Thymus (tissue), 11 donors: ENCODE results near the gene OLFM2. TPM values are rescaled to one million over a fixed set of nuclear protein-coding genes. Genes with fewer than 3 reads are reported as not detected.
A peak's percentile ranks its signal among the peaks of the same experiment; 100 is the strongest.

Source experiments
- DNase-seq, 9 donors: peaks; one replicate each; pipeline ENCODE4 v3.0.0-alpha.2; 2013; ENCODE audit warnings: low spot score in 9 of 9, low read depth in 6 of 9, missing footprints in 1 of 9
- H3K27ac ChIP-seq, 2 donors: one replicate each; pipeline ENCODE4 v1.5.1; 2013; ENCODE audit warnings: control low read depth in 1 of 2, low read depth in 1 of 2, low read length in 1 of 2, mild to moderate bottlenecking in 1 of 2, moderate library complexity in 1 of 2
- H3K27me3 ChIP-seq, 2 donors: one replicate each; pipeline ENCODE4 v1.5.1; 2013; ENCODE audit warnings: low read length in 1 of 2; ENCODE audit not compliant: control insufficient read depth in 2 of 2, insufficient read depth in 1 of 2
- H3K36me3 ChIP-seq, 2 donors: one replicate each; pipeline ENCODE4 v1.5.1; 2013; ENCODE audit warnings: low read length in 1 of 2, mild to moderate bottlenecking in 1 of 2, moderate library complexity in 1 of 2; ENCODE audit not compliant: control insufficient read depth in 2 of 2, insufficient read depth in 2 of 2
- H3K4me1 ChIP-seq, 2 donors: one replicate each; pipeline ENCODE4 v1.5.1; 2013; ENCODE audit warnings: low read length in 2 of 2; ENCODE audit not compliant: control insufficient read depth in 2 of 2, insufficient read depth in 2 of 2
- H3K4me3 ChIP-seq, 2 donors: one replicate each; pipeline ENCODE4 v1.5.1; 2013; ENCODE audit warnings: low read length in 2 of 2, control low read depth in 1 of 2, mild to moderate bottlenecking in 1 of 2
- H3K9me3 ChIP-seq, 2 donors: one replicate each; pipeline ENCODE4 v1.5.1; 2013; ENCODE audit warnings: low read length in 1 of 2, mild to moderate bottlenecking in 1 of 2; ENCODE audit not compliant: control insufficient read depth in 2 of 2, insufficient read depth in 1 of 2
- WGBS: extraction: QIAGEN DNeasy Blood & Tissue Kit; methylation state at CpG from one replicate; pipeline ENCODE4 v1.1.7; 2013; 5-methylcytosine and 5-hydroxymethylcytosine counted together
- polyA plus RNA-seq: library from polyadenylated mRNA; stranded (reverse); fragments of 200-250 nt; gene quantifications from one replicate; pipeline ENCODE4 v1.2.3, GENCODE V29; 2013
- total RNA-seq: library from RNA; stranded (reverse); fragments of 120-200 nt; gene quantifications from one replicate; pipeline ENCODE4 v1.2.4, GENCODE V29; 2013
- donor health status: healthy.

Gene OLFM2
- total and polyA plus RNA-seq, 2 donors = 10.4 to 14.3 TPM

- no peak for DNase-seq
- peaks cover 0 to 2% of the 10 kb centered on the region in 2 donors for H3K27me3 ChIP-seq
- no peak overlapping the region for H3K4me3 ChIP-seq
- no peak overlapping the region for H3K27ac ChIP-seq
- H3K4me1 ChIP-seq = peaks cover 0 to 9% of the 10 kb centered on the region in 2 donors
- H3K9me3 ChIP-seq = no peaks in the 10 kb centered on the region
- 94% methylated on average over 10 of the region's 10 CpGs for WGBS
- no peaks in the 10 kb centered on the region for H3K36me3 ChIP-seq
These were observed 58.4 kb downstream of the OLFM2 start for GRCh38 chr19:9877780-9878510.

DNA sequence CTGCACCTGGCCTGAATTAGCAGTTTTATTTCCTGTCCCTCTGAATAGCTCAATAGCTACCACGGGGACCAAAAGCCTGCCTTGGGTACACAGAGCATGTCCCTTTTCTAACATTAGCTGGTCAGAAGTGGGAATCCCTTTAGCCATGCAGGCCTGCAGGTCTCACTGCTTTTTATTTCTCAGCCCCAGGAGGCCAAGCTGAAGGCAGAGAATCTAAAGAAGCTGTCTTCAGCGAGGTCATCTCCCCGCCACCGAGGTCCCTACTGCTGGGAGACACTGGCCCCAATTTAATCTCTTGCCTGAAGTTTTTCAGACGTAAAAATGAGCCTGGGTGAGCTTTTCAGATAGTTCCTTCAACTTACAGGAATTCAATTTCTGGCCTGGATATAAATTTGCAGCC is 60.5 kb downstream of the OLFM2 start:
- Histone ChIP-seq H3K9me3 (no peaks in the 10 kb centered on the region), H3K36me3 (no peaks in the 10 kb centered on the region), H3K4me3 (no peak overlapping the region), H3K27ac (no peak overlapping the region), H3K4me1 (peaks cover 0 to 8% of the 10 kb centered on the region in 2 donors), H3K27me3 (peaks cover 0 to 2% of the 10 kb centered on the region in 2 donors)
- WGBS = 92% methylated on average over 5 of the region's 5 CpGs
- DNase-seq = no peak

- no peak for DNase-seq
- Histone ChIP-seq H3K4me1 (peaks cover 0 to 3% of the 10 kb centered on the region in 2 donors), H3K4me3 (no peak overlapping the region), H3K27ac (no peak overlapping the region), H3K27me3 (peaks cover 0 to 2% of the 10 kb centered on the region in 2 donors), H3K36me3 (no peaks in the 10 kb centered on the region), H3K9me3 (no peaks in the 10 kb centered on the region)
- 76% methylated on average over 13 of the region's 13 CpGs for WGBS
These were observed 61.2 kb downstream of the OLFM2 start for GRCh38 chr19:9875031-9875627.

DNA sequence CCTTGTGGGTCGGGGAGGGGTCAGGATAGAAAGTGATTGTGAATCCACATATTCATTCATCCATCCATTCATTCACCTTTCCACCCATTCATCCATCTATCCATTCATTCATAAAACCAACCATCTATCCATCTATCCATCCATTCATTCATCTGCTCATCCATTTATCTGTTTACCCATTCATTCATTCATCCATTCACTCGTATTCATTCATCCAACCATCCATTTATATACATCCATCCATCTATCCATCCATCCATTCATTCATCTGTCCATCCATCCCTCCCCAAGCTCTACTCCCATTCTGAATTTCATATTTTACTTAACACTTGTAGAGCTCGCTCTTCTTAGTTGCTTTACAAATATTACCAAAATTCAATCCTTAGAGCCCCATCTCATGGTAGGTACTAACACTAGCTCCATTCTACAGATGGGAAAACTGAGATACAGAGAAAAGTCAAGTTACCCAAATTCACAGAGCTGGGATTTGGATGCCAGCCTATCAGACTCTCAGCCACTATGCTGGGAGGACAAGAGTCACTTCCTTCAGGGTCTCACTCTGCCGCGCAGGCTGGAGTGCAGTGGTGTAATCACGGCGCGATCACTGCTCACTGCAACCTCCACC is 63.6 kb downstream of the OLFM2 start:
- Histone ChIP-seq H3K36me3 (no peaks in the 10 kb centered on the region), H3K4me3 (no peak overlapping the region), H3K27me3 (peaks cover 0 to 2% of the 10 kb centered on the region in 2 donors), H3K4me1 (peaks cover 0 to 4% of the 10 kb centered on the region in 2 donors), H3K27ac (no peak overlapping the region), H3K9me3 (no peaks in the 10 kb centered on the region)
- no peak for DNase-seq
- 97% methylated on average over 8 of the region's 8 CpGs for WGBS

GRCh38 chr19:9871626-9872338 is 64.5 kb downstream of the OLFM2 start:
- Histone ChIP-seq H3K4me3 (no peak overlapping the region), H3K9me3 (no peaks in the 10 kb centered on the region), H3K27ac (no peak overlapping the region), H3K27me3 (peaks cover 0 to 2% of the 10 kb centered on the region in 2 donors), H3K36me3 (no peaks in the 10 kb centered on the region), H3K4me1 (peaks cover 6 to 14% of the 10 kb centered on the region in 2 donors)
- DNase-seq = no peak
- WGBS = 84% methylated on average over 16 of the region's 16 CpGs

DNA sequence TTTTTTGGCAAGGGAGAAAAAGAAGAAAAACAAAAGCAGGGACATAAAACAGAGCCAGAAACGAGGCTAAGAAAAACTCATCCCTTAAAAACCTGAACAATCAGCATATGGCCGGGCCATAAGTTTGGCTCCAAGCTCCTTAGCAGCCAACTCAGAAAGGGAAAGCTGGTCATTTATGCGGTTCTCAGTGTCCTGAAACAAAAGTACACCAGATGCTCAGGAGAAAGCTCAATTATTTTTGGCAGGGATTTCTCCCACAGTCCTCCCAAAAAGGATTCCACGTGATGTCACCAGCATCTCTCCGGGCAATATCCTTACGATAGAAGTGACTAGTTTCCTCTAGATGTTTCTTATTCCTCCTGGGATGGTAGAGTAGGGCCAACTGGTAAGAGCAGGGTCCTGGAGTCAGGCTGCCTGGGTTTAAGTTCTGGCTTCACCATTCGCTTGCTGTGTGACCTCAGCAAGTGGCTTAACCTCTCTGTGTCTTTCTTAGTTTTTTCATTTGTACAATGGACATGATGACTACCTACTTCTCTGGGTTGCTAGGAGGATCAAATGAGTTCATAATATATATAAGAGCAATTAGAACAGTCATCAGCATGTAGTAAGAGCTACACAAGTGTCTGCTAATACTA is 67.2 kb downstream of the OLFM2 start:
- Histone ChIP-seq H3K9me3 (no peaks in the 10 kb centered on the region), H3K27me3 (no peaks in the 10 kb centered on the region), H3K4me1 (peaks cover 24 to 40% of the 10 kb centered on the region in 2 donors), H3K4me3 (no peak overlapping the region), H3K36me3 (no peaks in the 10 kb centered on the region), H3K27ac (no peak overlapping the region)
- WGBS = 95% methylated on average over 7 of the region's 7 CpGs
- no peak for DNase-seq

DNA sequence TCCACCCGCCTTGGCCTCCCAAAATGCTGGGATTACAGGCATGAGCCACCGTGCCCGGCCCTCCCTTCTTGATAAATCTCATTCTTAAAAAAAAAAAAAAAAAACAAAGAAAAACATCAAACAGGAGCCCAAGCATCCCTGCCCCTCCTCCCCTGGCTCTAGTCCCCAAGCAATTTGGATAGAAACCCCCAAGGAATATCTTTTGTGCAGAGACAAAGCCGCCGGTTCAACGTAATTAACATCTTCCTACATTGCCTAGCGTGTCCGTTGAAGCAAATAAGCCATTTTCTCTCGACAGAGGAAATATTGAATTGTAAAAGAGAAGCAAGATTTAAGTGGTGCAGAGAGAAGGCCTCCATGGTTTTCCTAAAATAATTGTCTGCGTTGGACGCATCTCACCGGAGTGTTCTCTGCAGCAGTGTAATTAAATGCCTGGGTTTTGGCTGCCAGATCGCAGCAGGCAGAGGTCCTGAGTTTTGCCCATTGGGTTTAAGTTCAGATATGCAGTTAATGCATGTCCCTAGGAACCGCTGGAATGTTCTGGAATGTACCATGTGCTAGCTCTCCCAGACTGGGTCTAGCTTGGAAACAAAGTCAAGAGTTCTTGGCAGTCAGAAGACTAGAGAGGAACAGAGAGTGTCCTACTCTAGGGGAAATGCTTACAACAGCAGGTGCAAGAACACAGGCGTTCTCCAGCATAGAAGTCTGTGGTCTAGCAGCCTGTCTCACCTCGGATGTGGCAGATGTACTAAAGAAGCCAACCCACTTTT is 70.4 kb downstream of the OLFM2 start:
- DNase-seq = peak; percentile 55 to 94 (median 82)
- Histone ChIP-seq H3K4me1 (peaks cover 49 to 71% of the 10 kb centered on the region in 2 donors), H3K27ac (peak overlapping the region; percentile 79 to 92), H3K4me3 (peak overlapping the region in 1 of 2 donors; percentile 3), H3K27me3 (no peaks in the 10 kb centered on the region), H3K9me3 (no peaks in the 10 kb centered on the region), H3K36me3 (no peaks in the 10 kb centered on the region)
- WGBS = 81% methylated on average over 16 of the region's 16 CpGs

DNA sequence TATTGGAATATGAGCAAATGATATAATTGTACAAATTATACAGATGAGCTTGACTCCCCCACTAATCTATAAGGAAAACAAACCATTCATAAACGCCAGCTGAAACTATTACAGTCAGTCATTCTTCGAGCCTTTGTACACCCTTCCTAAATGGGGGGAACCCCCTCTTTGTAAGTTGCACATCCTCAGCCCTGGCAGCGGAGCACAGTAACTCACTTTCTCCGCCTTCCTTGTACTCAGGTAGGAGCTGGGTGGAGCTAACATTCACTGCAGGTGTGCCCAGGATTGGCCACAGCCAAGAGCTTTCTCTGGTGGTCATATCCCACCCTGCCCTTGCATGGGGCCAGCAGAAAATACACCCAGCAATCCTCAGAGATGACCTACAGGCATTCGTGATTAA is 72.6 kb downstream of the OLFM2 start:
- Histone ChIP-seq H3K4me3 (peak overlapping the region; percentile 8 to 30), H3K36me3 (no peaks in the 10 kb centered on the region), H3K27me3 (no peaks in the 10 kb centered on the region), H3K9me3 (no peaks in the 10 kb centered on the region), H3K27ac (peak overlapping the region; percentile 64 to 73), H3K4me1 (peaks cover 56 to 92% of the 10 kb centered on the region in 2 donors)
- WGBS = 87% methylated on average over 5 of the region's 5 CpGs
- peak in 1 of 9 donors; percentile 53 for DNase-seq
